ENCODE results near the gene MRPL21.

DNA sequence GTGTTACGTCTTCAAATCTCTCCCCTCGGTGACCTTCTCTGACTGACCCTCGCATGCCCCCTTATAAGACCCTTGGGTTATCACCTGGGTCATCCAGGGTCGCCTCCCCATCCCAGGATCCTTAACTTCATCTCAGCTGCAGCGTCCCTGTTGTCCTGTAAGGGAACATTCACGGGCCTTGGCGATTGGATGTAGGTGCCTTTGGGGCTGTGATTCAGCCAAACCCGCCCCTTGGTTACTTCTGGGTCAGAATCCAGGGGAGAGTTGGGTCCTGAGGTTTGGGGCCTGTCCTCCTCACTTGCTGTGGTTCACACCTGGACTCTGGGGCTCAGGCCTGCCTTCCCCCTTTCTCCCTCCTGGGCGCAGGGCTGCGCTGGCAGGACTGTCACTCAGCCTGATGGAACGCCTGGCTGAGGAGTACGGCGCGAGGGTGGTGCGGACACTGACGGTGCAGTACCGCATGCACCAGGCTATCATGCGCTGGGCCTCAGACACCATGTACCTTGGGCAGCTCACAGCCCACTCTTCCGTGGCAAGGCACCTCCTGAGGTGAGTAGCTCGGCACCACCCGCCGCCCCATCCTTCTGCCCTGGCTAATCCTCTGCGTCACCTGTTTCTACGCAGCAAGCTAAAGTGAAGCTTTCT lies 29.4 kb upstream of the MRPL21 start:
- TF ChIP-seq, protein P1, sequence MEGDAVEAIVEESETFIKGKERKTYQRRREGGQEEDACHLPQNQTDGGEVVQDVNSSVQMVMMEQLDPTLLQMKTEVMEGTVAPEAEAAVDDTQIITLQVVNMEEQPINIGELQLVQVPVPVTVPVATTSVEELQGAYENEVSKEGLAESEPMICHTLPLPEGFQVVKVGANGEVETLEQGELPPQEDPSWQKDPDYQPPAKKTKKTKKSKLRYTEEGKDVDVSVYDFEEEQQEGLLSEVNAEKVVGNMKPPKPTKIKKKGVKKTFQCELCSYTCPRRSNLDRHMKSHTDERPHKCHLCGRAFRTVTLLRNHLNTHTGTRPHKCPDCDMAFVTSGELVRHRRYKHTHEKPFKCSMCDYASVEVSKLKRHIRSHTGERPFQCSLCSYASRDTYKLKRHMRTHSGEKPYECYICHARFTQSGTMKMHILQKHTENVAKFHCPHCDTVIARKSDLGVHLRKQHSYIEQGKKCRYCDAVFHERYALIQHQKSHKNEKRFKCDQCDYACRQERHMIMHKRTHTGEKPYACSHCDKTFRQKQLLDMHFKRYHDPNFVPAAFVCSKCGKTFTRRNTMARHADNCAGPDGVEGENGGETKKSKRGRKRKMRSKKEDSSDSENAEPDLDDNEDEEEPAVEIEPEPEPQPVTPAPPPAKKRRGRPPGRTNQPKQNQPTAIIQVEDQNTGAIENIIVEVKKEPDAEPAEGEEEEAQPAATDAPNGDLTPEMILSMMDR (CRISPR knock-in tag; IDR thresholded peaks at IDR 0.05), result no peak
- TF ChIP-seq POLR2A (IDR thresholded peaks at IDR 0.05; ENCODE audit: insufficient read depth in 1 of 2, low read depth in 2 of 2, low read length in 2 of 2) (no peak), POLR2AphosphoS5 (IDR thresholded peaks at IDR 0.05; ENCODE audit: low read depth, low read length) (no peak), HNF4A (CRISPR knock-in tag; IDR thresholded peaks at IDR 0.05) (no peak), NFE2L2 (IDR thresholded peaks at IDR 0.05; ENCODE audit: low read length) (no peak)
- TF ChIP-seq, protein P2, sequence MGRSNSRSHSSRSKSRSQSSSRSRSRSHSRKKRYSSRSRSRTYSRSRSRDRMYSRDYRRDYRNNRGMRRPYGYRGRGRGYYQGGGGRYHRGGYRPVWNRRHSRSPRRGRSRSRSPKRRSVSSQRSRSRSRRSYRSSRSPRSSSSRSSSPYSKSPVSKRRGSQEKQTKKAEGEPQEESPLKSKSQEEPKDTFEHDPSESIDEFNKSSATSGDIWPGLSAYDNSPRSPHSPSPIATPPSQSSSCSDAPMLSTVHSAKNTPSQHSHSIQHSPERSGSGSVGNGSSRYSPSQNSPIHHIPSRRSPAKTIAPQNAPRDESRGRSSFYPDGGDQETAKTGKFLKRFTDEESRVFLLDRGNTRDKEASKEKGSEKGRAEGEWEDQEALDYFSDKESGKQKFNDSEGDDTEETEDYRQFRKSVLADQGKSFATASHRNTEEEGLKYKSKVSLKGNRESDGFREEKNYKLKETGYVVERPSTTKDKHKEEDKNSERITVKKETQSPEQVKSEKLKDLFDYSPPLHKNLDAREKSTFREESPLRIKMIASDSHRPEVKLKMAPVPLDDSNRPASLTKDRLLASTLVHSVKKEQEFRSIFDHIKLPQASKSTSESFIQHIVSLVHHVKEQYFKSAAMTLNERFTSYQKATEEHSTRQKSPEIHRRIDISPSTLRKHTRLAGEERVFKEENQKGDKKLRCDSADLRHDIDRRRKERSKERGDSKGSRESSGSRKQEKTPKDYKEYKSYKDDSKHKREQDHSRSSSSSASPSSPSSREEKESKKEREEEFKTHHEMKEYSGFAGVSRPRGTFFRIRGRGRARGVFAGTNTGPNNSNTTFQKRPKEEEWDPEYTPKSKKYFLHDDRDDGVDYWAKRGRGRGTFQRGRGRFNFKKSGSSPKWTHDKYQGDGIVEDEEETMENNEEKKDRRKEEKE (IDR thresholded peaks at IDR 0.05), result no peak

Measured in HepG2 (cell line).